Spinal cord (tissue), 10 donors: ENCODE data around the gene CLEC20A. TPM values are rescaled to one million over a fixed set of nuclear protein-coding genes. Genes with fewer than 3 reads are reported as not detected.

Experiments used
- DNase-seq, 6 donors: peaks; one replicate each; pipeline versions ENCODE4 v3.0.0 to v3.0.0-alpha.2; 2013 to 2015; ENCODE audit warnings: low spot score in 6 of 6, low read depth in 4 of 6
- H3K27ac ChIP-seq: one replicate; pipeline ENCODE4 v1.5.1; 2013; ENCODE audit warnings: low read depth, low read length, control low read depth
- H3K27me3 ChIP-seq: one replicate; pipeline ENCODE4 v1.6.1; 2013; ENCODE audit warnings: low read length; ENCODE audit not compliant: control insufficient read depth, insufficient read depth
- H3K36me3 ChIP-seq: one replicate; pipeline ENCODE4 v1.6.1; 2013; ENCODE audit warnings: low read length; ENCODE audit not compliant: control insufficient read depth, insufficient read depth
- H3K4me1 ChIP-seq: one replicate; pipeline ENCODE4 v1.6.1; 2013; ENCODE audit warnings: low read length; ENCODE audit not compliant: control insufficient read depth, insufficient read depth
- H3K4me3 ChIP-seq: one replicate; pipeline ENCODE4 v1.5.1; 2013; ENCODE audit warnings: low read depth, low read length, control low read depth
- H3K9me3 ChIP-seq: one replicate; pipeline ENCODE4 v1.6.1; 2013; ENCODE audit warnings: low read length; ENCODE audit not compliant: control insufficient read depth, insufficient read depth
- WGBS: methylation state at CpG from one replicate; pipeline ENCODE4 v1.1.5; 2013; ENCODE audit warnings: missing lambda C conversion rate; ENCODE audit not compliant: insufficient coverage; 5-methylcytosine and 5-hydroxymethylcytosine counted together
- polyA plus RNA-seq, 2 donors: library from polyadenylated mRNA; unstranded; fragments of 120-200 nt; gene quantifications; one replicate each; pipeline ENCODE4 v1.2.1, GENCODE V29; 2013; ENCODE audit not compliant: insufficient read length in 2 of 2
- total RNA-seq, 2 donors: library from RNA; depleted of rRNA in 1 of 2; stranded (reverse); fragments of 120-200 nt in 1 of 2; fragments of >200 nt in 1 of 2; gene quantifications; one replicate each; pipeline versions ENCODE4 v1.2.3 to v1.2.4, GENCODE V29; 2013 to 2014
- donor health status: healthy.

CLEC20A gene
- total and polyA plus RNA-seq, 4 donors: 0.20 TPM; not detected in 3

DNA sequence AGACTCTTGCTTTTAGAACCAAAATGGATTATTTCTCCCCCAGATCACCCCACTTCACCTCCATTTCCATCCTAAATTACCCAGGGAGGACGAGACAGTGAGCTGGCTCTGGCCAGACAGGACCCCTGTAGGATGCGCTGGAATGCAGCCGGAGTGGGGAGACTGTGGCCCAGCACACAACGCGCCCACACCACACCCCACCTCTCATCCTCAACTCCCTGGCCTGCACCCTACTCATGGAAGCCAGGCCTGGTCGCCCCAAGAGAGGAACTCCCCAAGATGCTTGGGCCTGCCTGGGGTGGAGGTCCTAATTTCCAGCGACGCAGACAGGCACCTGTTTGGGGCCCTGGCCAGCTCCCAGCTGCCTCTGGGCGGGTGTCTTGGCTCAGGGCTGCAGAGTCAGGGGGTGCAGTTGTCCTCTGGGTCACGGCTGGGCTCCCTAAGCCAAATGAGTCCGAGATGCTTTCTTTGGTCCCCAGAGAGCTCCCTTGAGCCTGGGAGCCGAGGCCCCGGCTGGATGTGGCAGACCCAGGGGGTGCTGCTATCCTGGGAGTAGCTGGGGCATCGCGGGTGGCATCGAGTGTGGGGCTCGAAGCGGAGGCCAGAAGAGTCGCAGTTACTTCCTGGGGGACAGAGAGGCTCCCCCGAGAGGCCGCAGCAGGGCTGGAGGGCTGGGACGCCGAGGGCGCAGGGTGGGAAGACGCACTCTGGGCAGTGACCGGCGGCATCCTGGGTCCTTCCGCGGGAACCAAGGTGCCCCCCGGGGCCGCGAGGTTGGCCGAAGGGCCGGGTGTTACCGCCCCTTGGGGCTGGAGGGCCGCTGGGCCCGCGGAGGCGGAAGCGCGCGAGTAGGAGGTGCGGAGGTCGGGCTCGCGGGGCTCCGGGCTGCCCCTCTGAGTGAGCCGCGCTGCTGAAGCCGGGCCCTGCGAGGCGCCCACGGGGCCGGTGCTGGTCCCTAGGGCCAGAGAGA, 10.4 kb downstream of the CLEC20A start:
- Histone ChIP-seq H3K27ac (no peak overlapping the region), H3K4me1 (peaks cover 15% of the 10 kb centered on the region), H3K4me3 (peak overlapping the region; percentile 14), H3K36me3 (peaks cover 2% of the 10 kb centered on the region), H3K9me3 (no peaks in the 10 kb centered on the region), H3K27me3 (peaks cover 2% of the 10 kb centered on the region)
- no peak for DNase-seq
- WGBS: 33% methylated on average over 52 of the region's 54 CpGs

GRCh38 chr1:178485541-178485981, 11.2 kb downstream of the CLEC20A start:
- WGBS: 42% methylated on average over 3 of the region's 3 CpGs
- peak in 1 of 6 donors; percentile 44 for DNase-seq
- peaks cover 15% of the 10 kb centered on the region for H3K4me1 ChIP-seq

GRCh38 chr1:178484698-178485225, 12.0 kb downstream of the CLEC20A start:
- 80% methylated on average over 2 of the region's 3 CpGs for WGBS
- DNase-seq: no peak
- H3K4me1 ChIP-seq: peaks cover 15% of the 10 kb centered on the region

More at GRCh38 chr1:178485541-178485981, 11.2 kb downstream of the CLEC20A start:
- Histone ChIP-seq H3K27ac (no peak overlapping the region), H3K9me3 (no peaks in the 10 kb centered on the region), H3K36me3 (peaks cover 3% of the 10 kb centered on the region), H3K4me3 (no peak overlapping the region), H3K27me3 (peaks cover 2% of the 10 kb centered on the region)

DNA sequence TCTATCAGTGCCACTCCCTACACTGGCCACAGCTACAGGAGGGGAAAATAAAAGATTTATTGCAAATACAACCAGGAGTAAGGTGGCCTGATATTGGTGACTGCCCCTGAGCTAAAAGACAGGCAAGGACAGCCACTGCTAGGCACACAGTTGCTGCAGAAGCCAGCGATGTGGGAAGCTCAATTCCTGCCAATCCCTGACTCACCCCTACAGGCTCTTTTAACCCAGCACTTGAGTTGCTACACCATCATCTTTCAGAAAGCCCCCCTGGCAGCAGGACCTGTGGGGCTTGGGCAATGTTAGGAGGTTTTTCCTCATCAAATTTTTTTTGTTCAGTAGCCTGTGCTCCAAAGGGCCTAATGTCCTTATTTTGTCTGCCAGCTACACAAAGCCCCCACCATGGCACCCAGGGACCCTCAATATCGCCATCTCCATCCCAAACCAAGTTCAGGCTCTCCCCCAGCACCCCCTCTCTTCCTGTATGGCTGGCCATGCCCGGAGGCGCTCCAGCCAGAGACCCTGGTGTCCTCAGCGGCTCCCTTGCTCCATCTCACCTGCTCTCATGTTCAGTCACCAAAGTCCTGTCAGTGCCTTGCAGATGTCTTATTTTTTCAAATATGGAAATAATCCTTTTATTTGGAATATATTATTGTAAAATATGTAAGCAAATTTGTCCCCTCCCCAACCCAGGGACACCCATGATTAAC, 13.4 kb downstream of the CLEC20A start:
- H3K4me1 ChIP-seq: peaks cover 15% of the 10 kb centered on the region
- no peak for DNase-seq
- H3K27ac ChIP-seq: no peak overlapping the region
- no peaks in the 10 kb centered on the region for H3K9me3 ChIP-seq
- peaks cover 2% of the 10 kb centered on the region for H3K27me3 ChIP-seq
- H3K36me3 ChIP-seq: peaks cover 7% of the 10 kb centered on the region
- no peak overlapping the region for H3K4me3 ChIP-seq
- 84% methylated on average over 4 of the region's 5 CpGs for WGBS

More at GRCh38 chr1:178484698-178485225, 12.0 kb downstream of the CLEC20A start:
- Histone ChIP-seq H3K9me3 (no peaks in the 10 kb centered on the region), H3K27me3 (peaks cover 2% of the 10 kb centered on the region), H3K36me3 (peaks cover 7% of the 10 kb centered on the region), H3K27ac (no peak overlapping the region), H3K4me3 (no peak overlapping the region)

DNA sequence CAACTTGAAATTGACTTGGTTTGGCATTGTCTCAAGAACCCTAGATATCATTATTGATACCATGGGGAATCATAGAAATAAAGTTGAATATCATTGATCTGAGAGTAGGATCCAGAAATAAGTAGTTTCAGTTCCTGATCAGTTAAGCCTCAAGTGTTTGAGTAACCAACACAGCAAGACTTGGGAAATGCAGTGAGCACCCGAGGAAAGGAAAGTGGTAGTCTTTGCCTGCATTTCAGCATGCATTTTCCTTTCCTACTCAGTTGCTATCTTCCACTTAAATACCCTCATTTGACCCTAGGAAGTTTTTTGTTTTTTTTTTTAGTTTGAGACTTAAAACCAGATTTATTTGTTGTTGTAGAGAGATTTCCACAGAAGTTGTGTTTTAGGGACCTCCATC, 18.9 kb downstream of the CLEC20A start:
- Histone ChIP-seq H3K27me3 (no peaks in the 10 kb centered on the region), H3K4me3 (no peak overlapping the region), H3K4me1 (no peaks in the 10 kb centered on the region), H3K27ac (no peak overlapping the region), H3K9me3 (no peaks in the 10 kb centered on the region), H3K36me3 (peaks cover 9% of the 10 kb centered on the region)
- WGBS: 60% methylated on average over 1 of the region's 1 CpG
- no peak for DNase-seq

GRCh38 chr1:178477373-178477772, 19.4 kb downstream of the CLEC20A start:
- Histone ChIP-seq H3K4me1 (no peaks in the 10 kb centered on the region), H3K27me3 (no peaks in the 10 kb centered on the region), H3K27ac (no peak overlapping the region), H3K36me3 (peaks cover 10% of the 10 kb centered on the region), H3K4me3 (no peak overlapping the region), H3K9me3 (no peaks in the 10 kb centered on the region)
- WGBS: no CpG with 5 or more reads among the region's 4 CpGs
- no peak for DNase-seq

GRCh38 chr1:178472531-178472930, 24.2 kb downstream of the CLEC20A start:
- DNase-seq: no peak
- H3K4me1 ChIP-seq: no peaks in the 10 kb centered on the region
- no peaks in the 10 kb centered on the region for H3K9me3 ChIP-seq
- H3K27ac ChIP-seq: no peak overlapping the region
- H3K4me3 ChIP-seq: no peak overlapping the region
- H3K36me3 ChIP-seq: peaks cover 11% of the 10 kb centered on the region
- no peaks in the 10 kb centered on the region for H3K27me3 ChIP-seq

GRCh38 chr1:178470411-178470960, 26.3 kb downstream of the CLEC20A start:
- H3K36me3 ChIP-seq: peaks cover 14% of the 10 kb centered on the region
- no peak overlapping the region for H3K27ac ChIP-seq
- H3K9me3 ChIP-seq: no peaks in the 10 kb centered on the region
- DNase-seq: no peak
- no peaks in the 10 kb centered on the region for H3K4me1 ChIP-seq
- H3K27me3 ChIP-seq: no peaks in the 10 kb centered on the region
- 70% methylated on average over 4 of the region's 5 CpGs for WGBS
- H3K4me3 ChIP-seq: no peak overlapping the region

- Histone ChIP-seq H3K27ac (no peak overlapping the region), H3K4me3 (no peak overlapping the region), H3K36me3 (peaks cover 10% of the 10 kb centered on the region), H3K4me1 (no peaks in the 10 kb centered on the region), H3K27me3 (no peaks in the 10 kb centered on the region), H3K9me3 (no peaks in the 10 kb centered on the region)
- DNase-seq: no peak
Observed at GRCh38 chr1:178467837-178468236, 28.9 kb downstream of the CLEC20A start.
